ENCODE data around the gene CAMK1D. TPM values are rescaled to one million over a fixed set of nuclear protein-coding genes. Genes with fewer than 3 reads are reported as not detected.

The CAMK1D gene
- total and polyA plus RNA-seq, 2 of the 4 experiments (the other 2 are of a cell fraction) = 5.0 to 5.3 TPM

DNA sequence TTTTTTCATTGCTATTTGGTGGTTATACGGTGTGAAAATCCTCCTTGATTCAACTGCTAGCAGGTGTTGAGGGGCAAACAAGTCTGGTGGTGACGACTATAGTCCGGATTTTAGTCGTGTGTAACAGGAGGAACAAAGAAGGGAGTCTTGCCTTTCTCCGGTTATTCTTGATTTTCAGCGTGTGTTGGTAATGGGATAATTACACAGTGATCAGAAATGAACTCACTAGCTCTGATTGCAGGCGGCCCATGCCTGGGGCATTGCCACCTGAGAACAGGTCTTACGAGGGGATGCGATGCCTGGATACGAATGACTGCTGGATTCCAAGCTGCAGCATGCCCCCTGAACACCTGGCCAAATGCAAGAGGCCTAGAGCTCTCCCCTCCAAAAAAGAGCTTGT, 72.8 kb downstream of the CAMK1D start:
- Histone ChIP-seq H2BK120ac (ENCODE audit: low read depth, low read length) (no peak overlapping the region), H2BK15ac (ENCODE audit: low read depth, low read length) (no peak overlapping the region), H4K20me1 (ENCODE audit: insufficient read depth, low read length) (peaks cover 9% of the 10 kb centered on the region; the same call in 1 of the 2 replicates), H3K4me2 (ENCODE audit: low read depth, low read length) (no peak overlapping the region), H3K18ac (ENCODE audit: low read depth, low read length) (no peak overlapping the region), H4K8ac (ENCODE audit: low read depth in 2 of 2, low read length in 2 of 2) (no peak overlapping the region), H2AK5ac (ENCODE audit: low read depth, low read length) (no peak overlapping the region), H3K23ac (ENCODE audit: low read depth, low read length) (no peak overlapping the region), H3K27me3 (ENCODE audit: control insufficient read depth, insufficient read depth, low read length) (peaks cover 12% of the 10 kb centered on the region), H3K56ac (ENCODE audit: extremely low read depth, insufficient read depth, low read length) (no peak overlapping the region), H4K5ac (ENCODE audit: low read depth, low read length) (no peak overlapping the region), H2BK5ac (ENCODE audit: low read depth, low read length, poor library complexity, severe bottlenecking) (no peak overlapping the region), H2AK9ac (replicated peaks; ENCODE audit: low read depth, low read length, poor library complexity) (no peak overlapping the region), H2AFZ (replicated peaks; ENCODE audit: low read length, poor library complexity) (no peak overlapping the region), H4K91ac (ENCODE audit: insufficient read depth, low read depth, low read length) (no peak overlapping the region), H3K9me1 (ENCODE audit: insufficient read depth, low read length) (no peaks in the 10 kb centered on the region; the same call in 1 of the 2 replicates), H3K4me1 (ENCODE audit: control insufficient read depth, insufficient read depth, low read length) (peaks cover 1% of the 10 kb centered on the region; the same call in 1 of the 2 replicates), H3K9ac (ENCODE audit: low read depth, low read length) (no peak overlapping the region), H3K36me3 (ENCODE audit: control insufficient read depth, insufficient read depth, low read length) (no peaks in the 10 kb centered on the region), H3K79me1 (ENCODE audit: low read depth in 1 of 2, low read length in 2 of 2) (no peaks in the 10 kb centered on the region), H3K27ac (ENCODE audit: insufficient read depth, low read length) (no peak overlapping the region), H3K14ac (replicated peaks; ENCODE audit: low read depth, low read length) (no peak overlapping the region), H2BK20ac (ENCODE audit: low read depth, low read length) (no peak overlapping the region), H3K4me3 (ENCODE audit: insufficient read depth, low read depth, low read length) (no peak overlapping the region), H3K9me3 (ENCODE audit: control insufficient read depth, insufficient read depth, low read length) (no peaks in the 10 kb centered on the region), H3K4ac (ENCODE audit: low read depth, low read length) (no peak overlapping the region)
- no peak for ATAC-seq (ENCODE audit: low read depth)
- WGBS, 2 experiments (ENCODE audit: extremely low coverage in 2 of 2, insufficient read length in 1 of 2) = 80% methylated on average over 2 of the region's 10 CpGs; no CpG with 5 or more reads in 1 of the 2 experiments
- in situ Hi-C loops (cut with MboI; ENCODE audit: low sequenced_read_pairs) = no loop called here
- dilution Hi-C loops (cut with HindIII; ENCODE audit: low sequenced_read_pairs, unreplicated experiment) = no loop called here
- intact Hi-C loops (cut with micrococcal nuclease) = no loop called here
- CTCF ChIA-PET = no interaction called here
- DNase-seq = no peak
- no TSS peak for BruUV-seq (replicated peaks)
- POLR2A ChIA-PET (ENCODE audit: unreplicated experiment) = no interaction called here
- TF ChIP-seq ELK1 (IDR thresholded peaks at IDR 0.05; ENCODE audit: borderline replicate concordance, low read depth, low read length) (no peak), SMC3 (IDR thresholded peaks at IDR 0.05; ENCODE audit: low read depth, low read length) (no peak), CEBPB (IDR thresholded peaks at IDR 0.05; ENCODE audit: low read depth, low read length) (no peak), BHLHE40 (IDR thresholded peaks at IDR 0.05; ENCODE audit: low read depth, low read length) (no peak), MAZ (IDR thresholded peaks at IDR 0.05; ENCODE audit: borderline replicate concordance, low read depth, low read length) (no peak), MXI1 (IDR thresholded peaks at IDR 0.05; ENCODE audit: borderline replicate concordance, low read depth, low read length) (no peak), CTCF (conservative IDR thresholded peaks at IDR 0.05; ENCODE audit: low read depth, low read length) (no peak), RFX5 (IDR thresholded peaks at IDR 0.05; ENCODE audit: low read depth, low read length) (no peak), RAD21 (IDR thresholded peaks at IDR 0.05; ENCODE audit: low read length) (no peak), FOS (IDR thresholded peaks at IDR 0.05; ENCODE audit: low read depth, low read length) (no peak)

Measured in IMR-90 (cell line).